GM23248 (cell line): ENCODE measurements around the gene GATD1. TPM values are rescaled to one million over a fixed set of nuclear protein-coding genes. Genes with fewer than 3 reads are reported as not detected.

ENCODE experiments used
- DNase-seq: peaks from one replicate; pipeline ENCODE4 v3.0.0-alpha.2; 2015
- H2AFZ ChIP-seq: fragments of 200-600 bp; sonication (generic); 2 replicates; pipeline ENCODE4 v1.6.1; 2016; ENCODE audit warnings: antibody characterized with exemption
- H3F3A ChIP-seq: fragments of 200-600 bp; sonication (generic); 2 replicates; pipeline ENCODE4 v1.6.1; 2016; ENCODE audit warnings: mild to moderate bottlenecking, antibody characterized with exemption, mixed run types; ENCODE audit not compliant: insufficient read depth
- H3K27ac ChIP-seq: fragments of 200-600 bp; sonication (generic); 2 replicates; pipeline ENCODE4 v1.5.1; 2016; ENCODE audit warnings: mild to moderate bottlenecking
- H3K27me3 ChIP-seq: fragments of 200-600 bp; sonication (generic); replicated peaks from 2 replicates; pipeline ENCODE4 v1.6.1; 2016; ENCODE audit warnings: mild to moderate bottlenecking; ENCODE audit not compliant: insufficient read depth
- H3K36me3 ChIP-seq: fragments of 200-600 bp; sonication (generic); 2 replicates; pipeline ENCODE4 v1.6.1; 2016; ENCODE audit warnings: low read depth, mild to moderate bottlenecking
- H3K4me1 ChIP-seq: fragments of 200-600 bp; sonication (generic); 2 replicates; pipeline ENCODE4 v1.6.1; 2016; ENCODE audit warnings: mild to moderate bottlenecking; ENCODE audit not compliant: insufficient read depth
- H3K4me2 ChIP-seq: fragments of 200-600 bp; sonication (generic); one replicate; pipeline ENCODE4 v1.6.1; 2016; ENCODE audit warnings: mild to moderate bottlenecking; ENCODE audit not compliant: unreplicated experiment
- H3K4me3 ChIP-seq: fragments of 200-600 bp; sonication (generic); 2 replicates; pipeline ENCODE4 v1.5.1; 2016; ENCODE audit warnings: mild to moderate bottlenecking
- H3K79me2 ChIP-seq: fragments of 200-600 bp; sonication (generic); 2 replicates; pipeline ENCODE4 v1.6.1; 2016; ENCODE audit warnings: mild to moderate bottlenecking; ENCODE audit not compliant: insufficient read depth
- H3K9ac ChIP-seq: fragments of 200-600 bp; sonication (generic); 2 replicates; pipeline ENCODE4 v1.6.1; 2016; ENCODE audit warnings: mild to moderate bottlenecking
- H3K9me2 ChIP-seq: fragments of 200-600 bp; sonication (generic); 2 replicates; pipeline ENCODE4 v1.6.1; 2016; ENCODE audit warnings: mixed run types, mild to moderate bottlenecking, moderate library complexity; ENCODE audit not compliant: insufficient read depth
- H3K9me3 ChIP-seq: fragments of 200-600 bp; sonication (generic); one replicate; pipeline ENCODE4 v1.6.1; 2017; ENCODE audit warnings: low read depth
- H4K20me1 ChIP-seq: fragments of 200-600 bp; sonication (generic); 2 replicates; pipeline ENCODE4 v1.6.0; 2016; ENCODE audit not compliant: insufficient read depth
- EZH2 ChIP-seq: fragments of 200-600 bp; sonication (generic); IDR thresholded peaks from 2 replicates; pipeline ENCODE4 v1.6.1; 2018; ENCODE audit warnings: antibody characterized with exemption, mild to moderate bottlenecking; ENCODE audit not compliant: insufficient read depth, poor library complexity, severe bottlenecking
- EZH2phosphoT487 ChIP-seq: fragments of 200-600 bp; sonication (generic); IDR thresholded peaks from 2 replicates; pipeline ENCODE4 v1.6.1; 2018; ENCODE audit warnings: antibody characterized with exemption, moderate library complexity, mild to moderate bottlenecking, low read depth; ENCODE audit not compliant: insufficient read depth
- WGBS, 2 experiments: methylation state at CpG; one replicate each; pipeline ENCODE4 v1.1.6; 2015 to 2017; ENCODE audit warnings: low lambda C conversion rate in 2 of 2, low coverage in 1 of 2; ENCODE audit errors: missing lambda C conversion rate in 2 of 2; 5-methylcytosine and 5-hydroxymethylcytosine counted together
- in situ Hi-C: fragments of 300-500 bp; cut with MboI; formaldehyde crosslinking; loops from 2 replicates; pipeline ENCODE4 v1.15.0; 2020
- polyA plus RNA-seq: library from polyadenylated mRNA; unstranded; fragments of >200 nt; fragmentation: Nextera tagmentation; extraction: Ambion mirVana; gene quantifications from 2 replicates; pipeline ENCODE4 v1.2.1, GENCODE V29; 2016
- total RNA-seq: library from RNA; depleted of rRNA; stranded (reverse); fragments of >200 nt; shearing (Covaris generic); gene quantifications from 2 replicates; pipeline ENCODE4 v1.2.3, GENCODE V29; 2014

The GATD1 gene
- total and polyA plus RNA-seq, 2 experiments from 2014 or later = 27.0 to 45.0 TPM

GRCh38 chr11:797296-798092, 20.2 kb upstream of the GATD1 start:
- peak; percentile 93 for DNase-seq
- Histone ChIP-seq H2AFZ (peak overlapping the region; percentile 75), H3F3A (peaks cover 4% of the 10 kb centered on the region; the same call in 1 of the 2 replicates), H3K9ac (peak overlapping the region; percentile 85), H3K36me3 (no peaks in the 10 kb centered on the region), H3K4me2 (peak overlapping the region; percentile 84), H3K9me3 (no peaks in the 10 kb centered on the region), H4K20me1 (no peaks in the 10 kb centered on the region), H3K9me2 (no peaks in the 10 kb centered on the region), H3K27me3 (no peaks in the 10 kb centered on the region), H3K4me3 (peak overlapping the region; percentile 82), H3K27ac (peak overlapping the region; percentile 86), H3K4me1 (peaks cover 6% of the 10 kb centered on the region), H3K79me2 (peaks cover 12% of the 10 kb centered on the region)
- WGBS, 2 experiments = 1% methylated on average over 41 to 55 of the region's 57 CpGs
- in situ Hi-C loops = no loop called here
- TF ChIP-seq EZH2phosphoT487 (no peak), EZH2 (no peak)

DNA sequence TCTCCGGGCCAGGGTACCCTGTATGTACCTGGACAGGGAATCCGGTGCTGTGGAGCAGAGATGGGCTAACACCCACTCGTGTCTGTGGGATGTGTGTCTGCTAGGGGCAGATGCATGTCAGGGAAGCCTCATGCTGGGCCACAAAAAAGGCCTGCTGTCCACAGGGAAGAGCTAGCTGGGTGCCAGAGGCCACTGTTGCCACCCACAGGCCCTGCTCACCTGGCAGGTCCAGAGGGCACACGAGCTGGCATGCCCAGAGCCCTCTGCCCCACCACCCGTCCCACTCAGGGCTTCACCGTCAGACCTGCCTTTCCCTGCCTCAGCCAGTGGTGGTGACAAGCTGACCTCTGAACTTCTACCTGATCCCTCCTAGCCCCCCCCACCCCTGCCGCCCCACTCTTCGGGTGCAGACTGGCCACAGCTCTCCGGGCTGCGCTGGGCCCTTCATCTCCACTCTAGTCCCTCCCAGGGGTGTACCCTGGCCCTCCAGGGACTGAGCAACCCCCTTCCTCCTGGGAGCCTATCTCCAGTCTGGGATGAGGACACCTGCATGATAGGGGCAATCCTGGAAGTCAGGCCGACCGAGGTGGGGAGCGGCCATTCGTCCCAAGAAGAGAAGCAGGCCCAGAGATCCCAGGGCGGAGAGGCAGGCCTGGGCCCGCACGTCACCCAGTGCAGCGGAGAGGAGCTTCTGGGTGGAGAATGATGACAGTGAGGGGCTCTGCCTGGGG, 19.4 kb upstream of the GATD1 start:
- H3K9me2 ChIP-seq = no peaks in the 10 kb centered on the region
- H3K27ac ChIP-seq = peak overlapping the region; percentile 86
- no peaks in the 10 kb centered on the region for H3K9me3 ChIP-seq
- no peaks in the 10 kb centered on the region for H3K36me3 ChIP-seq
- peak overlapping the region; percentile 85 for H3K9ac ChIP-seq
- peak overlapping the region; percentile 82 for H3K4me3 ChIP-seq
- DNase-seq = no peak
- H3K4me2 ChIP-seq = peak overlapping the region; percentile 84
- H3F3A ChIP-seq = peaks cover 4% of the 10 kb centered on the region; the same call in 1 of the 2 replicates
- peaks cover 6% of the 10 kb centered on the region for H3K4me1 ChIP-seq
- no peaks in the 10 kb centered on the region for H4K20me1 ChIP-seq
- H3K27me3 ChIP-seq = no peaks in the 10 kb centered on the region
- in situ Hi-C loops = no loop called here
- H3K79me2 ChIP-seq = peaks cover 12% of the 10 kb centered on the region
- no peak for TF ChIP-seq EZH2
- TF ChIP-seq EZH2phosphoT487 = no peak
- peak overlapping the region; percentile 75 for H2AFZ ChIP-seq
- WGBS, 2 experiments = 2 to 5% methylated on average over 12 to 18 of the region's 18 CpGs

DNA sequence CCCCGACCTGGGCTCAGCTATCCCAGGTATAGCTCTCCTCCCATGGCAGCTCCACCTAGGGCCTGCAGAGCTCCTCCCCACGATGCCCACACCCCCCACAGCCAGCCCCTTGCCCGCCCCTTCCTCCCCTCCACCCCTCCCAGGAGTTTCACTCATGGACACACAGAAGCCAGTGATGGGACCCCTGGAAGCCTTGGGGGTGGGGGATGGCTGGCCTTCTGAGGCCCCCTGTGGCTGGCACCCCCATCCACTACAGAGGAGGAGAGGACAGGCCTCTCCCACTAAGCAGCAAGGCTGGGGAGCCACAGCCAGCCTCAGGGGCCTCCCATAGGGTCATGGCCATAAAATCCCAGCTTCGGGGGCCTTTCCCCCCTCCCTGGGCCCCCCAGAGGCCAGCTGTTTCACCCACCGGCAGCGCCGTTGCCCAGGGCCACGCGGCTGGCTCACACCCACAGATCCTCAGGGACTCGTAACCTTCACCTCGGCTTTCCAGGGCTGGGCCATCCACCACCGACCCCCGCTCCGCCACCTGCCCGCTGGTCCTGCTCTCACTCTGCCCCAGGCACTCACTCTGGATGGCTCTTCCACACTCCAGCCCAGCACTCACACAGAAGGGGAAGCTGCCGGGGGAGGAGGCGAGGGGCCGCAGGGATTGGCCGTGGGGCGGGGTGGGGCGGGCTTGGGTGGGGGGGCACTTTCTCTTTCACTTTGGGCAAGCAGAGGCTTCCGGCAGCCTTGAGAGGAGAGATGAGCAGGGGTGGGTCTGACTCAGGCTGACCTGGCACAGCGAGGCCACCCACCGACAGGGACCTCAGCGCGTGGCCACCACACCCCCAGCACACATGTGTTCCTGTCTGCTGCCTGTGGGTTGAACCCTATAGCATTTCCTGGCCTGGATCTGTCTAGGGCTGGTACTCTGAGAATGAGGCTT, 18.6 kb upstream of the GATD1 start:
- peak overlapping the region; percentile 82 for H3K4me3 ChIP-seq
- H3K9ac ChIP-seq = peak overlapping the region; percentile 85
- 1 to 6% methylated on average over 14 to 24 of the region's 26 CpGs for WGBS, 2 experiments
- H3F3A ChIP-seq = peaks cover 4% of the 10 kb centered on the region; the same call in 1 of the 2 replicates
- peaks cover 12% of the 10 kb centered on the region for H3K79me2 ChIP-seq
- in situ Hi-C loops = no loop called here
- H3K9me2 ChIP-seq = no peaks in the 10 kb centered on the region
- H4K20me1 ChIP-seq = no peaks in the 10 kb centered on the region
- TF ChIP-seq EZH2phosphoT487 = no peak
- TF ChIP-seq EZH2 = no peak
- peak overlapping the region; percentile 84 for H3K4me2 ChIP-seq
- no peaks in the 10 kb centered on the region; the same call in 1 of the 2 replicates for H3K36me3 ChIP-seq
- peak; percentile 96 for DNase-seq
- peak overlapping the region; percentile 86 for H3K27ac ChIP-seq
- no peaks in the 10 kb centered on the region for H3K27me3 ChIP-seq
- H3K4me1 ChIP-seq = peaks cover 6% of the 10 kb centered on the region
- H2AFZ ChIP-seq = no peak overlapping the region
- H3K9me3 ChIP-seq = no peaks in the 10 kb centered on the region
